IPS-20b (cell line): ENCODE measurements around the gene CYTH3.

ENCODE experiments used
- H3K27ac ChIP-seq: one replicate; pipeline ENCODE4 v1.5.1; 2013; ENCODE audit warnings: low read length
- H3K27me3 ChIP-seq: 2 replicates; pipeline ENCODE4 v1.6.1; 2013; ENCODE audit warnings: mild to moderate bottlenecking, low read length, inconsistent platforms; ENCODE audit not compliant: insufficient read depth
- H3K36me3 ChIP-seq: 2 replicates; pipeline ENCODE4 v1.6.1; 2013; ENCODE audit warnings: low read depth, mild to moderate bottlenecking, inconsistent platforms, low read length, moderate library complexity; ENCODE audit not compliant: insufficient read depth
- H3K4me1 ChIP-seq: 2 replicates; pipeline ENCODE4 v1.6.1; 2013; ENCODE audit warnings: mild to moderate bottlenecking, control low read depth, inconsistent platforms, low read length, moderate library complexity; ENCODE audit not compliant: insufficient read depth
- H3K4me3 ChIP-seq: 2 replicates; pipeline ENCODE4 v1.5.1; 2013; ENCODE audit warnings: mild to moderate bottlenecking, low read length, inconsistent platforms
- H3K9ac ChIP-seq: 2 replicates; pipeline ENCODE4 v1.6.1; 2013; ENCODE audit warnings: low read depth, mild to moderate bottlenecking, inconsistent platforms, low read length, moderate library complexity
- H3K9me3 ChIP-seq: 2 replicates; pipeline ENCODE4 v1.6.1; 2013; ENCODE audit warnings: mild to moderate bottlenecking, low read depth, low read length, inconsistent platforms; ENCODE audit not compliant: insufficient read depth

CYTH3 gene

GRCh38 chr7:6278749-6279310, 6.4 kb upstream of the CYTH3 start:
- Histone ChIP-seq H3K4me1 (no peaks in the 10 kb centered on the region), H3K27ac (no peak overlapping the region), H3K36me3 (no peaks in the 10 kb centered on the region), H3K4me3 (no peak overlapping the region), H3K9ac (no peak overlapping the region), H3K9me3 (no peaks in the 10 kb centered on the region), H3K27me3 (peaks cover 6% of the 10 kb centered on the region; the same call in 1 of the 2 replicates)

GRCh38 chr7:6277476-6277875, 5.1 kb upstream of the CYTH3 start:
- H3K4me3 ChIP-seq, result no peak overlapping the region
- no peak overlapping the region for H3K27ac ChIP-seq
- H3K4me1 ChIP-seq, result no peaks in the 10 kb centered on the region; the same call in 1 of the 2 replicates
- peaks cover 12% of the 10 kb centered on the region for H3K27me3 ChIP-seq
- no peak overlapping the region for H3K9ac ChIP-seq
- no peaks in the 10 kb centered on the region for H3K36me3 ChIP-seq
- H3K9me3 ChIP-seq, result no peaks in the 10 kb centered on the region

- H3K9ac ChIP-seq, result no peak overlapping the region
- no peaks in the 10 kb centered on the region; the same call in 1 of the 2 replicates for H3K4me1 ChIP-seq
- H3K27ac ChIP-seq, result no peak overlapping the region
- no peaks in the 10 kb centered on the region for H3K36me3 ChIP-seq
- H3K4me3 ChIP-seq, result no peak overlapping the region
- no peaks in the 10 kb centered on the region for H3K9me3 ChIP-seq
- peaks cover 12% of the 10 kb centered on the region for H3K27me3 ChIP-seq
These were observed 4.5 kb upstream of the CYTH3 start for GRCh38 chr7:6276911-6277408.

- H3K4me1 ChIP-seq, result peaks cover 7% of the 10 kb centered on the region; the same call in 1 of the 2 replicates
- H3K9me3 ChIP-seq, result no peaks in the 10 kb centered on the region
- H3K27me3 ChIP-seq, result peaks cover 32% of the 10 kb centered on the region
- H3K36me3 ChIP-seq, result no peaks in the 10 kb centered on the region
- no peak overlapping the region for H3K27ac ChIP-seq
- no peak overlapping the region for H3K9ac ChIP-seq
- H3K4me3 ChIP-seq, result no peak overlapping the region
These were observed 2.3 kb upstream of the CYTH3 start for GRCh38 chr7:6274743-6275142.

- H3K27me3 ChIP-seq, result peaks cover 32% of the 10 kb centered on the region
These were observed 1.6 kb upstream of the CYTH3 start for GRCh38 chr7:6273917-6274630.

GRCh38 chr7:6273380-6273837, 985 bp upstream of the CYTH3 start:
- Histone ChIP-seq H3K9me3 (no peaks in the 10 kb centered on the region), H3K36me3 (no peaks in the 10 kb centered on the region), H3K4me3 (no peak overlapping the region), H3K4me1 (peaks cover 7% of the 10 kb centered on the region; the same call in 1 of the 2 replicates), H3K9ac (no peak overlapping the region), H3K27me3 (peaks cover 32% of the 10 kb centered on the region), H3K27ac (no peak overlapping the region)

More at GRCh38 chr7:6273917-6274630, 1.6 kb upstream of the CYTH3 start:
- H3K4me3 ChIP-seq, result no peak overlapping the region
- peaks cover 7% of the 10 kb centered on the region; the same call in 1 of the 2 replicates for H3K4me1 ChIP-seq
- H3K36me3 ChIP-seq, result no peaks in the 10 kb centered on the region
- H3K27ac ChIP-seq, result no peak overlapping the region
- no peaks in the 10 kb centered on the region for H3K9me3 ChIP-seq
- H3K9ac ChIP-seq, result no peak overlapping the region

GRCh38 chr7:6271694-6272440, 557 bp downstream of the CYTH3 start:
- Histone ChIP-seq H3K4me1 (peaks cover 7% of the 10 kb centered on the region; the same call in 1 of the 2 replicates), H3K27ac (no peak overlapping the region), H3K9me3 (no peaks in the 10 kb centered on the region), H3K27me3 (peaks cover 32% of the 10 kb centered on the region), H3K36me3 (no peaks in the 10 kb centered on the region), H3K4me3 (peak overlapping the region; percentile 87), H3K9ac (peak overlapping the region; percentile 70; the same call in 1 of the 2 replicates)

GRCh38 chr7:6271060-6271658, 1.3 kb downstream of the CYTH3 start:
- peak overlapping the region; percentile 70; the same call in 1 of the 2 replicates for H3K9ac ChIP-seq
- H3K4me3 ChIP-seq, result peak overlapping the region; percentile 87
- H3K9me3 ChIP-seq, result no peaks in the 10 kb centered on the region
- peaks cover 7% of the 10 kb centered on the region; the same call in 1 of the 2 replicates for H3K4me1 ChIP-seq
- no peak overlapping the region for H3K27ac ChIP-seq
- no peaks in the 10 kb centered on the region for H3K36me3 ChIP-seq
- peaks cover 32% of the 10 kb centered on the region for H3K27me3 ChIP-seq

- Histone ChIP-seq H3K9ac (no peak overlapping the region), H3K4me1 (peaks cover 7% of the 10 kb centered on the region; the same call in 1 of the 2 replicates), H3K27ac (no peak overlapping the region), H3K9me3 (no peaks in the 10 kb centered on the region), H3K27me3 (peaks cover 32% of the 10 kb centered on the region), H3K36me3 (no peaks in the 10 kb centered on the region), H3K4me3 (no peak overlapping the region)
These were observed 2.9 kb downstream of the CYTH3 start for GRCh38 chr7:6269527-6269926.

- Histone ChIP-seq H3K27me3 (peaks cover 27% of the 10 kb centered on the region), H3K36me3 (no peaks in the 10 kb centered on the region), H3K9ac (no peak overlapping the region), H3K4me1 (peaks cover 7% of the 10 kb centered on the region; the same call in 1 of the 2 replicates), H3K27ac (no peak overlapping the region), H3K9me3 (no peaks in the 10 kb centered on the region), H3K4me3 (no peak overlapping the region)
These were observed 3.5 kb downstream of the CYTH3 start for GRCh38 chr7:6268907-6269306.
